Melanocyte of skin (primary cell): Measurements from ENCODE around the gene HOXD3. TPM values are rescaled to one million over a fixed set of nuclear protein-coding genes. Genes with fewer than 3 reads are reported as not detected.

Experiments used
- small RNA-seq, 2 donors: library from RNA; depleted of rRNA; stranded (forward); fragments of <200 nt; gene quantifications; one replicate each; pipeline ENCODE3, GENCODE V24; 2012
- total RNA-seq, 2 donors: library from RNA; depleted of rRNA; stranded (reverse); fragments of >200 nt; gene quantifications; 2 replicates each; pipeline ENCODE4 v1.2.3, GENCODE V29; 2012

HOXD3 gene
- total RNA-seq, result 1 to 10 TPM in 1 of 2 donors, not detected in 1; 2.7 TPM

DNA sequence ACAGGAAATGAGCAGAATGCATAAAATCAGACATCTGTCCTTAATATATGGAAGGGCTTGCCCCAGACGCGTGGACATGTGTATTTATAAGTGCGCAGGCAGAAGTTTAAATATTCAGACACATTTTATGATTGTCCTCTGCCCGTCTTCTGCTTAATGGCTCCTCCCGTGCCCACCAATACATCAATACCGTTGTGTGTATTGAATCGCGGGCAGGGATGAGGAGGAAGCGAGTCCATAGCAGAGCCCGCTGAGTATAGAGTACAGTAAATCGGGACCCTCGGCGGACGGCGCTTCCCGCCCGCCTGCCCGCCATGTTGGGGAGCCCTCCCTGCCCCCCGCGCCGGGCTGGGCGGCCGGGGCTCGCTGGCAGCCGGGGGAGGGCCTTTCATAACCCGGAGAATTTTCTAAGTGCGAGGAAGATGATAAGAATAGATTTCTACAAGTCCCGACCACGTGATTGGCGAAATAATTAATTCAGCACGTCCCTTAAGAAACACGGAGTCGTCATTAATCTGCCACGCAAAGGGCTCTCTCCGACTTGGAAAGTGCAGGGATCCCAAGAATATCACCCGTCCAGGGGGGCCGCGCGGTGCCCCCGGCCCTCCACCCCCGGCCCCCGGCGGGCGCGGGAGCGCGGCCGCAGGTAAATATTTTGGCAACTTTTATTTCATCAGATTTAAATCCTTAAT, at the start of gene HOXD3:
HOXD3 (plus strand) TSS at position 501 of the 692 bp plus-strand sequence. CDS start 11,808 bp downstream, outside the sequence.

DNA sequence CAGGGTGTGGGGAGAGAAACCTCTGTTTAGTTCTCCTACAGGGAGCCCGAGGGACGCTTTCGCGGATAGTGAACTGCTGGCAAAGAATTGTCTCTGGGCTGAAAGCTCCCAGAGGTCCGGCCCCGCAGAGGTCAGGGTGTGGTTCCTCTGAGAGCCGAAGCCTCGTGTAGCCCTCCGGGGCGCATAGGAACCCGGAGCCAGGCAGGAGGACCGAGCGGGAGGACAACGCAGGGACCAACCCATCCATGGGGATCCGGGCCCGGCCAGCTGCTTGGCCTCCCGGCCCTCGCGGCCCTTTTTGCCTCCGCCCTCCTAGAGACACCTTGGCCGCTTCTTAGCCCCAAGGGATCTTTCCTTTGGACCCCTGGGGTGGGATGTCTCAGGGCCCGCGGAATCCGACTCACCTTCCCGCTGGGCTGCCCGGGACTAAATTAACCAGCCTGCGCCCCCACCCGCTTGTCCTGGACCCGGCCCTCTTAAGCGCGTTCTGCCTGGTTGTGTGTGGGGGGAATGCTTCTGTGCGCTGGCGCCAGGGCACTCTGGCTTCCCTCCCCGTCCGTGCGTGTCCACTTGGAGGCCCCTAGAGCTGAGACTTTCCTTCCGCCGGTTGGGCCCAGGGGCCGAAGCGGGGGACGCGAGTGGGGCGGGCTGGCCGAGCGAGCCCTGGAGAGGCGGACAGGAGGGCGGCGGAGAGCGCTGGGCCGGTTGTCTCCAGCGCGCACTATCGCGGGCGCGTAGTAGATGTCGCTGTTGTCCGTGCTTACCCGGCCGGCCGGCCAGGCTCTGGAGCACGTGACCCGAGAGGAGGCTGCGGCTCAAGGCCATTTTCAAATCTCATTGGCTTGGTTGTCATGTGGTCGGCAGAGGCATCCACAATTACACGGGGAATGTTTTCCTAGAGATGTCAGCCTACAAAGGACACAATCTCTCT, 41.0 kb upstream of the HOXD3 start, which contains the start of gene HOXD10:
HOXD10 (plus strand) TSS at position 896 of the 931 bp plus-strand sequence. CDS start 56 bp downstream, outside the sequence.

DNA sequence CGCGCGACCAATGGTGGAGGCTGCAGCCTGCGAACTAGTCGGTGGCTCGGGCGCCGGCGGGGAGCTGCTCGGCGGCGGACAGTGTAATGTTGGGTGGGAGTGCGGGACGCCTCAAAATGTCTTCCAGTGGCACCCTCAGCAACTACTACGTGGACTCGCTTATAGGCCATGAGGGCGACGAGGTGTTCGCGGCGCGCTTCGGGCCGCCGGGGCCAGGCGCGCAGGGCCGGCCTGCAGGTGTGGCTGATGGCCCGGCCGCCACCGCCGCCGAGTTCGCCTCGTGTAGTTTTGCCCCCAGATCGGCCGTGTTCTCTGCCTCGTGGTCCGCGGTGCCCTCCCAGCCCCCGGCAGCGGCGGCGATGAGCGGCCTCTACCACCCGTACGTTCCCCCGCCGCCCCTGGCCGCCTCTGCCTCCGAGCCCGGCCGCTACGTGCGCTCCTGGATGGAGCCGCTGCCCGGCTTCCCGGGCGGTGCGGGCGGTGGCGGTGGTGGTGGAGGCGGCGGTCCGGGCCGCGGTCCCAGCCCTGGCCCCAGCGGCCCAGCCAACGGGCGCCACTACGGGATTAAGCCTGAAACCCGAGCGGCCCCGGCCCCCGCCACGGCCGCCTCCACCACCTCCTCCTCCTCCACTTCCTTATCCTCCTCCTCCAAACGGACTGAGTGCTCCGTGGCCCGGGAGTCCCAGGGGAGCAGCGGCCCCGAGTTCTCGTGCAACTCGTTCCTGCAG, 34.3 kb upstream of the HOXD3 start, which contains the start of gene HOXD9:
HOXD9 (plus strand) TSS at position 37 of the 728 bp plus-strand sequence; CDS start at position 87, 50 bp downstream.

DNA sequence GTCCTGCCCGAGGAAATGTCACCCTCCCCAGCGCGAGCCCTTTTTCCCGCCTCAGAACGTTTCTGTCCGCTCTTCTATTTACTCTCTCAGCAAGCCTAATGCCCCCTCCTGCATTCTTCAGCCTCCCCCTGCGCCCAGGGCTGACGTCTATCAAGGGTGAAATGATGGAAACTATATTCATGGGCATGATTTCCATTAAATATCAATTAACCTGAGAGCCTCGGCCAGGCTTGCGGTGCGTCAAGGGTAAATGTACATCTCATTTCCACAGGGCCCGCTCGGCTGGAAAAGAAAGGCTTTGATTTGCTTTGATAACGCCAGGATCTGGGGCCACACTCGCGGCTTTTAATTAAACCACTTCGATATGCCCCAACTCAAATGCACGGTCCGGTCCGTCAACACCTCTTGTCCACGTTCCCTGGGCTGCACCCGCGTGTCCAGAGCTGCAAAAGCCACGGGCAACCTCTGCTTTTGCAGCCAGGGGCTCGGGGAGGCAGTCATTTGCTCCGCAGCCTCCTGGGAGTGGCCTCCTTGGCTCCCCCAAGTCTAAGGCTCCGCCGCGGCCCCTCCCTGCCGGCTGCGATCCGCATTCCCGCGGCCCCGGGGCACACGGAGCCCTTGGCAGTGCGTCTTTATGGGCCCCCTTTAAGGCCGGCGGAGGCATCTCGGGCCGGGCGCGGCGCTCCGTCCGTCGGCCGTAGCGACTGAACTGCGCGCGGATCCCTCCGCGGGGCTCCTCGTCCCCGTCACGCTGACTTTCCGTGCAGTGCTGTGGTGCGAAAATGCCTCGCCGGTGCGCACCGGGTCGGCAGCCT, 27.9 kb upstream of the HOXD3 start, which contains the start of gene HOXD8:
HOXD8 (plus strand) TSS at position 724 of the 815 bp plus-strand sequence. CDS start 662 bp downstream, outside the sequence.

DNA sequence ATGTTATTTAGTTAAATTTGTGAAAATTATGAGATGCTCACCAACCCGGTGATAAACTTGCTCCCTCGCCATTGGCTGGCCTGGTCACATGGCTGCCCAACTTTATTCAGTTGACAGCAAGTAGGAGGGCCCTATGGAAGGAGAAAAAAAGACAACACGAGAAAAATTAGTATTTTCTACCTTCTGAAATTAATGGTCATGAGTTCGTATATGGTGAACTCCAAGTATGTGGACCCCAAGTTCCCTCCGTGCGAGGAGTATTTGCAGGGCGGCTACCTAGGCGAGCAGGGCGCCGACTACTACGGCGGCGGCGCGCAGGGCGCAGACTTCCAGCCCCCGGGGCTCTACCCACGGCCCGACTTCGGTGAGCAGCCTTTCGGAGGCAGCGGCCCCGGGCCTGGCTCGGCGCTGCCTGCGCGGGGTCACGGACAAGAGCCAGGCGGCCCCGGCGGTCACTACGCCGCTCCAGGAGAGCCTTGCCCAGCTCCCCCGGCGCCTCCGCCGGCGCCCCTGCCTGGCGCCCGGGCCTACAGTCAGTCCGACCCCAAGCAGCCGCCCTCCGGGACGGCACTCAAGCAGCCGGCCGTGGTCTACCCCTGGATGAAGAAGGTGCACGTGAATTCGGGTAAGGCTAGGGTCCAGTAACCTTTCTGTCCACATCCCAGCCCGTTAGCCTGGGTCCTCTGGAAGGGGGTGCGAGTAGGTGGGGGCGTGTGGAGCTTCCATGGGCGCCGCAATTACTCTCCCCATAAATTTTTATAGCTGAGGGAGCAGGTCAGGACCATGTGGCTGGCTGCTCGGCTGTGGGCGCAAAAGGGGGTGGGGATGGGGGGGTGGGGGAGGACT, 5.4 kb upstream of the HOXD3 start, which contains the start of gene HOXD4:
HOXD4 (plus strand) TSS at position 109 of the 846 bp plus-strand sequence; CDS start at position 193, 84 bp downstream.

DNA sequence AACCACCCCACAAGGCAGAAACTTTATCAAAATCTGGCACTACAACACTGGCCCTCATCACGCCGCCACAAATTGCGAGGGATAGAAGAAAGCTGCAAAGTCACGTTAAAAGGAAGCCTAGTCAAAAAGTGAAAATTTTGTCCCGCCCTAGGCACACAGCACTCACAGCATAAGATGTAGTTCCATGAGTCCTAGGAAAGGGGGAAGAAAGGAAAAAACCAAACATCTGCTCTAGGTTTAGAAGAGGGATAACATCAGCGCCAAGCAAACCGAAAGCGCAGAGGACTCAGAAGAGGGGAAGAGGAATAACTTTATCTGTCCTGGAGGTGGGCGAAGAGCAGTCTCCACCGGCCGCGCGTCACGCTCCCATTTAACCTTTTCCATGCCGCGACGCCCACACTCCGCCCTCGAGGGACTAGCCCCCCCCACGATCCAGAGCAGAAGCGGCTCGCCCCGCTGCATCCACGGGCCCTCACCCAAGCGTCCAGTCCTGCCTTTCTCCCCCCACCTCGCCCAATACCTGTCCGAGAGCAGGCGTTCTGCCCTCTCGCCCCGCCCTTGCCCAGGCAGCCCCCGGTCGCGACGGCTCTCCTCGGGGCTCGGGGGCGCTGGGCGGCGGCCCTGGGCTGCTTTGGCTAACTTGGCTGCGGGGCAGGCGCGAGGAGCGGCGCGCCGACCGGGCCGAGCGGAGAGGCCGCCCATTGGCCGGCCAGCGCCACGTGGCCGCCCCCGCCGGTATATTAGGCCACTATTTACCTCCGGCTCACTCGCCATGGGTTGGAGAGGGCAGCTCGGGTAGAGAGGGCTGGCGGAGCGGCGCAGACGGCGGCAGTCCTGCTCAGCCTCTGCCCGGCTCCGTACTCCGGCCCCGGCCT, 31.0 kb downstream of the HOXD3 start, which contains the start of gene HOXD1:
HOXD1 (plus strand) TSS at position 770 of the 875 bp plus-strand sequence. CDS start 134 bp downstream, outside the sequence.

Small RNAs within 50 kb of the gene (small RNA-seq; reads per million reads assigned to genes)
- 239 to 2,732 reads per million in 2 donors for gene MIR10B

Other genes starting within 250 kb of the HOXD3 start
- 10 to 100 TPM; 28.6 to 31.3 TPM for gene LNPK, start 155.0 kb upstream of the HOXD3 start, total RNA-seq
- gene EVX2, start 73.3 kb upstream of the HOXD3 start, total RNA-seq, result not detected
- not detected for gene HOXD13, start 64.6 kb upstream of the HOXD3 start, total RNA-seq
- not detected for gene HOXD12, start 57.5 kb upstream of the HOXD3 start, total RNA-seq
- gene HOXD11, start 50.0 kb upstream of the HOXD3 start, total RNA-seq, result not detected
- not detected for gene HOXD10, start 40.5 kb upstream of the HOXD3 start, total RNA-seq
- not detected for gene HOXD9, start 34.6 kb upstream of the HOXD3 start, total RNA-seq
- 1 to 10 TPM in 1 of 2 donors, not detected in 1; 2.7 TPM for gene HOXD8, start 27.6 kb upstream of the HOXD3 start, total RNA-seq
- gene HOXD4, start 5.8 kb upstream of the HOXD3 start, total RNA-seq, result 1 to 10 TPM in 1 of 2 donors, not detected in 1; 1.7 TPM
- gene HOXD1, start 31.4 kb downstream of the HOXD3 start, total RNA-seq, result not detected
- gene MTX2, start 112.1 kb downstream of the HOXD3 start, total RNA-seq, result 10 to 100 TPM; 12.4 to 17.3 TPM